ENCODE measurements around the gene SBF2.

Gene SBF2

DNA sequence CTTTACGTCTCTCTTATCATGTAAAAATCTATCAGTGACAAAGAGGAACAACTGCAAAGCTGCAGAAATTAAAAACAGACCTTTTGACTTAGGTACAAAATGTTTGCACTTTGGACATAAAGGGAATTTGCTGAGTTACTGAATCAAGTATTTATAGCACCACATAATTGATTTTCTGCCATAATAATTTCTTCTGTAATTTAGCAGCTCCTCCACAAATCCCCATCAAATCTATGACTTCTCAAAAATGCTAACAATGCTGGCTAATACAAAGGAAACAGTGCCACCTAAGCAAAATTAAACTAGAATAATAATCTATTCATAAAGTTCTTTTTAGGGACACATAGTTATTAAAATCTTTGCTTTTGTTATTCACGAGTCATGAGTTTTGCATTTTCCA, 415.1 kb downstream of the SBF2 start:
- TF ChIP-seq CTCF (IDR thresholded peaks at IDR 0.05; ENCODE audit: control extremely low read depth, extremely low read depth, low read depth, missing control alignments), result no peak
- ChIA-PET POLR2A (no interaction called here), CTCF (no interaction called here)
- no peak for DNase-seq (ENCODE audit: extremely low spot score)

DNA sequence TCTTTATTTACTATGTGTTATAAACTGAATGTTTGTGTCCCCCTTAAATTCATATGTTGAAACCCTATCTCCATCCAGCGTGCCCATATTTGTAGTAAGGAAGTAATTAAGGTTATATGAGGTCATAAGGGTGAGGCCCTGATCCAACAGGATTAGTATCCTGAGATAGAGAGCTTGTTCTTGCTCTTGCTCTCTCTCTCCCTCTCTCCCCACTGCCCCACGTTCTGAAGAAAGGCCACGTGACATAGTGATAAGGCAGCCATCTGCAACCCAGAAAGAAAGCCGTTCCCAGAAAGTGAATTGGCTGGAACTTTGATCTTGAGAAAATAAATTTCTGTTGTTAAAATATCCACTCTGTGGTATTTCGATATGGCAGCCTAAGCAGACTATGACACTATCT, 417.7 kb downstream of the SBF2 start:
- DNase-seq (ENCODE audit: extremely low spot score), result no peak
- TF ChIP-seq CTCF (IDR thresholded peaks at IDR 0.05; ENCODE audit: control extremely low read depth, extremely low read depth, low read depth, missing control alignments), result no peak
- POLR2A ChIA-PET, result no interaction called here
- CTCF ChIA-PET, result interaction anchor here (1.4 kb wide), 1 partner anchor 14 kb away, joined by 4 read pairs; no protein-coding TSS in a partner anchor

GRCh38 chr11:9875862-9876261, 418.2 kb downstream of the SBF2 start:
- no peak for TF ChIP-seq CTCF (IDR thresholded peaks at IDR 0.05; ENCODE audit: control extremely low read depth, extremely low read depth, low read depth, missing control alignments)
- CTCF ChIA-PET, result interaction anchor here (1.3 to 1.6 kb wide), 3 partner anchors 13 to 47 kb away, joined by 3 to 4 read pairs (median 3); no protein-coding TSS in a partner anchor
- DNase-seq (ENCODE audit: extremely low spot score), result no peak
- POLR2A ChIA-PET, result no interaction called here

- POLR2A ChIA-PET, result no interaction called here
- CTCF ChIA-PET, result interaction anchor here (1.3 to 1.8 kb wide), 6 partner anchors 13 to 94 kb away, joined by 3 to 5 read pairs (median 4); no protein-coding TSS in a partner anchor
- no peak for DNase-seq (ENCODE audit: extremely low spot score)
- no peak for TF ChIP-seq CTCF (IDR thresholded peaks at IDR 0.05; ENCODE audit: control extremely low read depth, extremely low read depth, low read depth, missing control alignments)
Observed at GRCh38 chr11:9875399-9875798, 418.6 kb downstream of the SBF2 start.

DNA sequence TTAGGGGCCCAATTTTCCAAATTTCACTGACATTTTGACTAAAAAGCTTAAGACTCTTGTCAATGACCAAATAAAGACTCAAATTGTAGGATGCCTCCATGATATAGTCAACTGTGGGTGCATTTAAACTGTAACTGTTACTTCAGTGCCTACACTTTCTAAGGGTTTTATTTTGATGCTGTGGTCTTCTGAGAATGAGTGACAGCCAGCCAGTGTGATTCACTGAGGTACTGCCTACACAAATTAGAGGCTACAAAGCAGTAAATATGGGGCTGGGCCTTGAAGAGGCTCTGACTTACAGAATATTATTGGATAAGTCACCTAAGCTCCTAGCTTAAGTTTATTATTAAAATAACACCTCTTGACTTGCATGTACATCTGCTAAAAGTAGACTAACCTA, 419.6 kb downstream of the SBF2 start:
- CTCF ChIA-PET, result interaction anchor here (1.3 to 1.8 kb wide), 5 partner anchors 14 to 95 kb away, joined by 3 to 5 read pairs (median 3); no protein-coding TSS in a partner anchor
- TF ChIP-seq CTCF (IDR thresholded peaks at IDR 0.05; ENCODE audit: control extremely low read depth, extremely low read depth, low read depth, missing control alignments), result no peak
- DNase-seq (ENCODE audit: extremely low spot score), result no peak
- POLR2A ChIA-PET, result no interaction called here

DNA sequence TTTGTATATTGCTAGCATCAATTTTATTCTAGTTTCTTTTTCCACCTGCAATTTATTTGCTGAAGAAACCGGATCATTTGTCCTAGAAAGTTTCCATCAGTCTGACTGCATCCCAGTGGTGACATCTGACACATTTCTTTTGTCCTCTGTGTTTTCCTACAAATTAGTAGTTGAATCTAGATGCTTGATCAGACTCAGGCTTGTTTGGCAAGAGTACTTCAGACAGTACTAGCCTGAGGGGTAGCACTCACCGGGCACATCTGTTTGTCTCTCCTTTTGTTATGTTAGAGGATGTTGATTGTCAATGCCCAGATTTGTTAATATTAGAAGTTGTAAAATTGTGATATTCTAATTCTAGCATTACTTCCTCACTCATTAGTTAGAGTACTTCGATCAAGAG, 425.4 kb downstream of the SBF2 start:
- no peak for TF ChIP-seq CTCF (IDR thresholded peaks at IDR 0.05; ENCODE audit: control extremely low read depth, extremely low read depth, low read depth, missing control alignments)
- POLR2A ChIA-PET, result interaction anchor here (0.6 kb wide), 1 partner anchor 48 kb away, joined by 6 read pairs; no protein-coding TSS in a partner anchor
- DNase-seq (ENCODE audit: extremely low spot score), result no peak
- CTCF ChIA-PET, result interaction anchor here (0.6 kb wide), 1 partner anchor 16 kb away, joined by 3 read pairs; no protein-coding TSS in a partner anchor

All from GM10248 (cell line).